ENCODE results near the gene FAM171A1. TPM values are rescaled to one million over a fixed set of nuclear protein-coding genes. Genes with fewer than 3 reads are reported as not detected.
"Not testable (repeated sequence)": the region's sequence is repeated elsewhere in the genome, so short reads cannot be mapped to it uniquely, and the experiment has no call there.

FAM171A1 gene
- total RNA-seq, 1 donor, result 1.1 TPM

DNA sequence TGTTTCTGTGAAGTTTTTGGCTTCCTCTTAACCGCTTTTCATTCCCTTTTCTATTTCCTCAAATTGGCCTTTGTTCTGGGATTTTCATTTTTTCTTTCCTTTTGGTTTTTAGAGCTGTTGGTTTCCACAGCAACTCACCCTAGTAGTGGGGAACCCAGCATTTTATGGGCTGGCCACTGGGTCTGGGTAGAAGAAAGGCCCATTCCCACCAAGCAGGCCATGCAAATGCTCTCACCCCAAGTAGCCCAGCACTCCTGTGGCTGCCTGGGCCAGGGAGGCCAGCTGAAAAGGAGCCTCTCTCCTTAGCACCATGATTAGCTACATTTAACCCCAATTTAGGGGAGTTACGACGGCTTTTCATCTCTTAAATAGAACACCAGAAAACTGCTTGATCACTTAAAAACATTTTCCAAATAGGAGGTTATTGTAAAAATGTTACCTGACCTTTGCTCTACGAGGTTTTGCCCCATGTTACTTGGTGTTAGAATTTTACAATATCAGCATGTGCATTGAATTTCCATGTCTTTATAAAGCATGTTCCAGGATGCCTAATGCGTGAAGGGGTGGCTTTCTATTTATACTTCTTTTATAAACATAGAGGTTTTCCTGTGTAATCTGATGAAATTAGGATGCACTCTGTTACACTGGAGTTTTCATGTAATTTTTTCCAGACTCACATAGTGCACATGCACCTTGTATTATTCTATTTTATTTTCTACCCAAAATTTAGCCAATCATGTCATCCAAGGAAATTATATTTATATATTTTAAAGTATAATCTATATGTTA is 75.4 kb downstream of the FAM171A1 start:
- no peak for DNase-seq (ENCODE audit: low read depth in 2 of 3, low spot score in 2 of 3)

DNA sequence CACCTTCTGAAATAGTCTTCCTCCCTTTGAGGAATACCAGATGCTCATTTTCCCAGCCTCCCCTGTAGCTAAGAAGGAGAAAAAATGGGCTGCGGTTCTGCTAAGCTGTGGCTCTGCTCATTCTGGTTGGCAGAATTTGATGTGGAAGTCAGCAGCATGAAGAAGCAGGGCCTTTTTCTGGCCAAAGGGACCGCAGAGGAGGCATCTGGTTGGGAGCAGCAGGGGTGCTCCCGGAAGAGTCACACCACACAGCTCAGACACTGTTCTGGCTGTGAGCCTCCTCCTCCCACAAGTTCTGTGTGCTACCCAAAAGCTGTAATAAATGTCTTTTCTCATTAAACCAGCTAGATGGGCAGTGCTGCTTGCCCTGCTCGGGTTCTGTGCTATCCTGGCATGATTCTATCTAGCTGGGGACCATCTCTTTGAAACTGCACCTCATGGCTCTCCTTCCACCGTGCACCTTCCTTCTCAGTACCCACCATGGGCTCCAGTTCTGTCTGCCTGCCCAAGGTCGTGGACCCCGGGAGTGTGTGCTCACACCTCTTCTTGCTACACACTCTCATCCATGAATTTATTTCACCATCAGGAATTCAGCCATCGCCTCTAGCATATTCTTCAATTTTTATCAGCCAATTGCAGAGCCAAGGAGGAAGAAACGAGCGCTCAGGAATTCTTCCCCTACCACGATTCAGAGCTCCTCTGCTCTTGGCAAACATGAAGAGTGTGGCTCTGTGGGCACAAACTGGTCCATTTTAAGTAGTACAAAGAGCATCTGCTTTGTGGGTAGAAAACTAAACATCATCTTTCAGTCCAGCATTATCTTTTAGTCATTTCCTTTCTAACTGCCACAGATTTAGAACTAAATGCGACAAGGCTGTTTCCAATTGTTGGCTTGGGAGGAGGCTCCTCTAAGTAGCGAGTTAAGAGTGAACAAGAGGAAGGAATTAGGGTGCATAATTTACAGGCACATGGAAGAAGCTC is 76.9 kb downstream of the FAM171A1 start:
- DNase-seq (ENCODE audit: low read depth in 2 of 3, low spot score in 2 of 3), result no peak

DNA sequence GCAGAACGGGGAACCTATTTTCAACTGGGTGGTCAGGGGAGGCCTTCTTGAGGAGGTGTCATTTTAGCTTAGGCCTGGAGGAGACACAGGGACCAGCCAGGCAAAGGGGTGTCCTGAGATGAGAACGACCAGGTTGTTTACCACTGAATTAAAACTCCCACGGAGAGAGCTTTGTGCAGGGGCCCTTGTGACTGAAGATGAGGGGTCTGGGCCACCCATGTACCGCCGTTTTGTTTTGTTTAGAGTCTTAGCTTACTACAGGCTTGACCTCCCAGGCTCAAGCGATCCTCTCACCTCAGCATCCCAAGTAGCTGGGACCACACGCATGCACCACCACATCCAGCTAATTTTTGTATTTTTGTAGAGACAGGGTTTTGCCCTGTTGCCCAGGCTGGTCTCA is 80.4 kb downstream of the FAM171A1 start:
- no peak for DNase-seq (ENCODE audit: low read depth in 2 of 3, low spot score in 2 of 3)

DNA sequence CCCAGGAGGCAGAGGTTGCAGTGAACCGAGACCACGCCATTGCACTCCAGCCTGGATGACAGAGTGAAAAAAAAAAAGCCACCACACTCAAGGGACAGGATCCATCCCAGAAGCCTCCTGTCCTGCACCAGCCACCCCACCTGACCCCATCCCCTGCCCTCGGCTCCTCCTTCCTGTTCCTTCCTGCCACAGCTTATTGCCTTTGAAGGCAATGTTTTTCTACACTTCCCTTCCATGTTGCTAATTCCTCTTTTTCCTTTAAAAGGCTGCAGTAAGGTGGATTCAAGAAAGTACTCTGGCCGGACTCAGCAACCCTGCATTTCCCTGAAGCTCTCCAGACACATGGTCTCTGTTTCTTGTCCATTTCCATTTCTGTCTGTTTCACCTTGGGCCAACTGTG is 80.9 kb downstream of the FAM171A1 start:
- DNase-seq (ENCODE audit: low read depth in 2 of 3, low spot score in 2 of 3), result no peak

DNA sequence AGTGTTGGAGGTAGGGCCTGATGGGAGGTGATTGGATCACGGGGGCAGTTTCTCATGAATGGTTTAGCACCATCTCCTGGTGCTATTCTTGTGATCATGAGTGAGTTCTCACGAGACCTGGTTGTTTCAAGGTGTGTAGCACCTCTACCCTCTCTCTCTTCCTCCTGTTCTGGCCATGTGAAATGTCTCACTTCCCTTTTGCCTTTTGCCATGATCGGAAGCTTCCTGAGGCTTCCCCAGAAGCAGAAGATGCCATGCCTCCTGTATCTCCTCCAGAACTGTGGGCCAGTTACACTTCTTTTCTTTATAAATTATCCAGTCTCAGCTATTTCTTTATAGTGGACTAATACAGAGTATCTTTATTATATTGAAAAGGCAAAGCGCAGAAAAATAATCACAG is 90.1 kb downstream of the FAM171A1 start:
- DNase-seq (ENCODE audit: low read depth in 2 of 3, low spot score in 2 of 3), result no peak

GRCh38 chr10:15280462-15280861 is 90.6 kb downstream of the FAM171A1 start:
- no peak for DNase-seq (ENCODE audit: low read depth in 2 of 3, low spot score in 2 of 3)

GRCh38 chr10:15279236-15279635 is 91.9 kb downstream of the FAM171A1 start:
- DNase-seq (ENCODE audit: low read depth in 2 of 3, low spot score in 2 of 3), result no peak

DNA sequence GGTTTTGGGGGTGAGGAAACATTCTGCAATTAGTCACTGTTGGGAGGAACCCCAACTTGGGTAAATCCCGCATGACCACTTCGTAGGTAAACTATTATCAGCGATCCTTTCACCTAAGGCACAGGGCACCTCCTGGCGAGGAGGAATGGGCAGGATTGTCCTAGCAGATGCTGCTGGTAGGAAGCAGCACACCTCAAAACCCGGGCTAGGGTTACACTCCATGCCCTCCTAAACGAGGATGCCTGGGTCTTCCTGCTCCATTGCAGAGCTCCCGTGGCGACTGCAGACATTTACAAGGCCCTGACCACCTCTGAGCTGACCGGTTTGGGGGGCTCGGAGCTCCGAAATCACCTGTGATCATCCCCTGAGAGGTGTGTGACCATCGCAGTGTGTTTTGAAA is 92.3 kb downstream of the FAM171A1 start:
- no peak for DNase-seq (ENCODE audit: low read depth in 2 of 3, low spot score in 2 of 3)

DNA sequence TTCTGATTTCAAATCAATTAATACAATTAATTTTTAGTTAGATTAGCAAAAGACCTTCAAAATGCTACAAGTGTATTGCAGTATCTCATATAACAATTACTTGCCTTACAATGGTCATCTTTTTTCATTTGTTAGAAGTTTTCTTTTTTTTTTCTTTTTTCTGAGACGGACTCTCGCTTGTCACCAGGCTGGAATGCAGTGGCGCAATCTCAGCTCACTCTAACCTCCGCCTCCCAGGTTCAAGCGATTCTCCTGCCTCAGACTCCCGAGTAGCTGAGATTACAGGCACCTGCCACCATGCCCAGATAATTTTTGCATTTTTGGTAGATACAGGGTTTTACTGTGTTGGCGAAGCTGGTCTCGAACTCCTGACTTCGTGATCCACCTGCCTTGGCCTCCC is 95.0 kb downstream of the FAM171A1 start:
- DNase-seq (ENCODE audit: low read depth in 2 of 3, low spot score in 2 of 3), result not testable (repeated sequence)

- DNase-seq (ENCODE audit: low read depth in 2 of 3, low spot score in 2 of 3), result not testable (repeated sequence)
These were observed 101.3 kb downstream of the FAM171A1 start for GRCh38 chr10:15269838-15270237.

DNA sequence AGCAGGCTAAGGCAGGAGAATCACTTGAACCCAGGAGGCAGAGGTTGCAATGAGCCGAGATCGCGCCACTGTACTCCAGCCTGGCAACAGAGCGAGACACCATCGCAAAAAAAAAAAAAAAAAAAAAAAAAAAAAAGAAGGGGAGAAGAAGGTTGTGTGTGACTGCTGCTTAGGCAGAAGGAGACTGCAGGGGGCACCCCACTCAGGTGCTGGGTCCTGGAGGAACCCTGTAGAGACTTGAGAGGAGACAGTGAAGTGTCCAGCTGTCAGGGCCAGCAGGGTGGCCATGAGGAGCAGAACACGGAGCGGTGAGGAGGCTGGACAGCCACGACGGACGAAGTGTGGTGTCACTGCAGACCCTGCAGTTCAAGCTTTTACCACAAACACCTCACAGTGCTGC is 103.6 kb downstream of the FAM171A1 start:
- DNase-seq (ENCODE audit: low read depth in 2 of 3, low spot score in 2 of 3), result no peak

DNA sequence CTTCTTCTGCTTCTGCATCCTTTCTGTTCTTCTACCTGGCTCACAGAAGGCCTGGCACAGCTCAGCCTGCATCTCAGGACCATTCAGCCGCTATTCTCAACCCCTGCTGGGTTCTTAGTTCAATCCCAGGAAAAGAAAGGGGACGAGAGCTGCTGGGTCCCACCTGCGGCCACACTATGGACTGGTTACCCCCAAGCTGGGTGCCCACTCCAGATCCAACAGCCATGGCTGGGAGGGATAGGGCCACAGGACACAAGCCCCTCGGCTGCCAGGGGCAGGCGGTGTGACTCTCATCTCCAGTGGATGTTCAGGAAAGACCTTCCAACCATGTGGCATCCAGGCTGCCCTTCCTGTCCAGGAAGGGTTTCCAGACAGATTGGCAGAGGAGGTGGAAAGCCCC is 105.0 kb downstream of the FAM171A1 start:
- no peak for DNase-seq (ENCODE audit: low read depth in 2 of 3, low spot score in 2 of 3)

DNA sequence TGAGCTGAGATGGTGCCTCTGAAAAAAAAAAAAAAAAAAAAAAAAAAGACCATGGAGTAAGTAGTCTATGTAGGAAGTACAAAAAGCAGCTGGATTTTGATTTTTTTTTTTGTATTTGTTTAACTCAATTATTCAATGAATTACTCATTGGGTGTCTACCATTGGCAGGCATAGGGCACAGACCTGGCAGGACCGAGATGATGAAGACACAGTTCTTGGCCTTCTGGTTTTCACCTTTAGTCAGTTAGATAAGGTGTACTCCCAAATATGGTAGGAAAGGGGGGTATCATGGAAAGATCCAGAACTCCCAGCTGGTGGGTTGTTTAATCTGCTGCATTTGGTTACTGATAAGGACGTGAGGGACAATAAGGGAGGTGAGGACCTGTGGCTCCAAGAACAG is 105.5 kb downstream of the FAM171A1 start:
- DNase-seq (ENCODE audit: low read depth in 2 of 3, low spot score in 2 of 3), result no peak

GRCh38 chr10:15265056-15265455 is 106.0 kb downstream of the FAM171A1 start:
- no peak for DNase-seq (ENCODE audit: low read depth in 2 of 3, low spot score in 2 of 3)

GRCh38 chr10:15263657-15264323 is 107.3 kb downstream of the FAM171A1 start:
- DNase-seq (ENCODE audit: low read depth in 2 of 3, low spot score in 2 of 3), result no peak

- peak in 2 of 3 donors; percentile 14 to 34 for DNase-seq (ENCODE audit: low read depth in 2 of 3, low spot score in 2 of 3)
These were observed 108.9 kb downstream of the FAM171A1 start for GRCh38 chr10:15262036-15262713.

DNA sequence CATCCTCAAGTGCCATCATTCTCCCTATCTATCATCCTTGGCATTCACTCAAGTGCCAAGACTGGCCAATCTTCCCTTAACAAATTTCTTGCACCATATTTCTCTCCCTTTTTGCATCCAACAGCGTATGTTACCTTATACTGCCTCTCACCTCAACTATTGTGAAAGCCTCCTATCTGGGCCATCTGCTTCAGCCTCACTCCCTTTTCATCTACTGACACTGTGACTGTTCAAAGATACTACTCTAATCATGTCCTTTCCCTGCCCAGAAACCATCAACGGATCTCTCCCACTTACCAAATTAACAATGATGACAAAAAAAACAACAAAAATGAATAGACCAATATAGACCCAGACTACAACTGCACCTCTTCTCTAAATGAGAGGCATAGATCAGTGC is 112.0 kb downstream of the FAM171A1 start:
- no peak for DNase-seq (ENCODE audit: low read depth in 2 of 3, low spot score in 2 of 3)

GRCh38 chr10:15258255-15258654 is 112.8 kb downstream of the FAM171A1 start:
- no peak for DNase-seq (ENCODE audit: low read depth in 2 of 3, low spot score in 2 of 3)

- DNase-seq (ENCODE audit: low read depth in 2 of 3, low spot score in 2 of 3), result no peak
These were observed 115.1 kb downstream of the FAM171A1 start for GRCh38 chr10:15255961-15256360.

- no peak for DNase-seq (ENCODE audit: low read depth in 2 of 3, low spot score in 2 of 3)
These were observed 116.1 kb downstream of the FAM171A1 start for GRCh38 chr10:15254808-15255648.
